Left ventricle myocardium inferior (tissue), 1 donor: ENCODE measurements around the gene FNDC3B. TPM values are rescaled to one million over a fixed set of nuclear protein-coding genes. Genes with fewer than 3 reads are reported as not detected.
A peak's percentile ranks its signal among the peaks of the same experiment; 100 is the strongest.

ENCODE experiments used
- DNase-seq: peaks from one replicate; pipeline ENCODE4 v3.0.0-alpha.2; 2020
- H3K27ac ChIP-seq: fragments of 200-600 bp; replicated peaks from 2 replicates; pipeline ENCODE4 v1.8.0; 2021
- H3K27me3 ChIP-seq: fragments of 200-600 bp; 2 replicates; pipeline ENCODE4 v1.8.0; 2021; ENCODE audit warnings: low read depth
- H3K36me3 ChIP-seq: fragments of 200-600 bp; 2 replicates; pipeline ENCODE4 v1.8.0; 2021
- H3K4me1 ChIP-seq: fragments of 200-600 bp; 2 replicates; pipeline ENCODE4 v1.8.0; 2021
- H3K4me3 ChIP-seq: fragments of 200-600 bp; 2 replicates; pipeline ENCODE4 v1.8.0; 2021; ENCODE audit warnings: mild to moderate bottlenecking, moderate library complexity
- H3K9me3 ChIP-seq: fragments of 200-600 bp; replicated peaks from 2 replicates; pipeline ENCODE4 v1.8.0; 2021
- intact Hi-C: fragments of 100-400 bp; cut with micrococcal nuclease; formaldehyde crosslinking; loops from one replicate; pipeline ENCODE4 v1.11.0; 2022
- total RNA-seq: library from RNA; stranded (reverse); fragmentation: NEBNext Ultra II Directional; extraction: Animal tissue kit (Norgen Biotek cat#: 25700); gene quantifications from one replicate; pipeline ENCODE4 v1.2.1, GENCODE V29; 2021
- TF ChIP-seq, protein P1 (sequence below): fragments of 200-600 bp; IDR thresholded peaks from 2 replicates; pipeline ENCODE4 v1.8.0; 2021; ENCODE audit warnings: antibody characterized with exemption, mild to moderate bottlenecking, borderline replicate concordance
- donor health status: DM: no; HTN: yes; CAD: no; lungs with severe emphysema.

The FNDC3B gene
- total RNA-seq, 1 donor from 2014 or later = 75.7 TPM

DNA sequence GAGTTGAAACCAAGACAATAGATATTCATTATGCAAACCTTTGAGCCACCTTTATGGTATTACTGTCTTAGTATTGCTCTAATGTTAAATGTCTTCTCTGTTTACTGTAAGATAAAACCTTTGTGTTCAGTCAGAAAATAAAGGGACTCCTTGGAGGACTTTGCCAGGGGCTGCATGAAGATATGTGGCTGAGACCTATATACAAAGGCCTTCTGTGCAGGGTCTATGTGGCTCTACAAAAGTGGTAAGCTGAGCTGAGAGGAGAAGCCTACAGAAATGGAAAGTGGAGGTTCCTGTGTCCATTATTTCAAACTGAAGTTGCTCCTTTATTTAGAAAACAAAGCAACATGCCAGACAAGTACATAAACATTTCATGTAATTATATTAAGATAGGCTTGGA is 131.5 kb downstream of the FNDC3B start:
- H3K9me3 ChIP-seq = no peaks in the 10 kb centered on the region
- DNase-seq = no peak
- H3K36me3 ChIP-seq = no peaks in the 10 kb centered on the region
- H3K27me3 ChIP-seq = no peaks in the 10 kb centered on the region
- intact Hi-C loops = no loop called here
- H3K27ac ChIP-seq = no peak overlapping the region
- H3K4me3 ChIP-seq = no peak overlapping the region
- TF ChIP-seq, protein P1, sequence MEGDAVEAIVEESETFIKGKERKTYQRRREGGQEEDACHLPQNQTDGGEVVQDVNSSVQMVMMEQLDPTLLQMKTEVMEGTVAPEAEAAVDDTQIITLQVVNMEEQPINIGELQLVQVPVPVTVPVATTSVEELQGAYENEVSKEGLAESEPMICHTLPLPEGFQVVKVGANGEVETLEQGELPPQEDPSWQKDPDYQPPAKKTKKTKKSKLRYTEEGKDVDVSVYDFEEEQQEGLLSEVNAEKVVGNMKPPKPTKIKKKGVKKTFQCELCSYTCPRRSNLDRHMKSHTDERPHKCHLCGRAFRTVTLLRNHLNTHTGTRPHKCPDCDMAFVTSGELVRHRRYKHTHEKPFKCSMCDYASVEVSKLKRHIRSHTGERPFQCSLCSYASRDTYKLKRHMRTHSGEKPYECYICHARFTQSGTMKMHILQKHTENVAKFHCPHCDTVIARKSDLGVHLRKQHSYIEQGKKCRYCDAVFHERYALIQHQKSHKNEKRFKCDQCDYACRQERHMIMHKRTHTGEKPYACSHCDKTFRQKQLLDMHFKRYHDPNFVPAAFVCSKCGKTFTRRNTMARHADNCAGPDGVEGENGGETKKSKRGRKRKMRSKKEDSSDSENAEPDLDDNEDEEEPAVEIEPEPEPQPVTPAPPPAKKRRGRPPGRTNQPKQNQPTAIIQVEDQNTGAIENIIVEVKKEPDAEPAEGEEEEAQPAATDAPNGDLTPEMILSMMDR = no peak
- peaks cover 91% of the 10 kb centered on the region for H3K4me1 ChIP-seq

DNA sequence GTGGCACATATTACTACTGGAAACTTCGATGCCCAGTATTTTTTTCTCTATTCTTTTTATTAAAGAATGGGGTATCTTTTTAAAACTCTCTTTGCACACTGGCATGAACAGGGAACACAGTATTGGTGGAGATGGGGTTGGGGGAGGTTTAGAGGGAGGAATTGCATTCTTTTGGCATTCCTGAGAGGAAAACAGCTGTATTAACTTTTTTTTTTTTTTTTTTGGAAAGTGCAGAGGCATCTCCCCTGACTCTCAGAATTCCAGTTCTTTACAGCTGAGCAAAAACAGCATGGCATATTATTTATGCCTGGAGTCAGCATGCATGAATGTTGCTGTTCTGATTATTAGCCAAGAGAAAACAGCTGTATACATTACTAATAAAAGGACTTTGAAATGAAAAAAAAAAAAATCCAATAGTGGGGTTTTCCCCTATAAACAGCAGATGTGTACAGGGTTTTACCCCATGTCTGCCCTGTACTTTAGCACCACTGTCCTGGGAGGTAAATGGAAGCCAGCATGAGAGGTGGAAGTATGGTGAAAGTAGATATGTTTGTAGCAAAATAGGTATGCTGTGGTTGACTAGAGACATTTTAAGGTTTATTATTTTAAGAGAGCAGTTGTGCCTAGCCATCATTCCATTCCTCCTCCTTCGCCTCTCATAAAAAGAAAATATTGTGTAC is 132.2 kb downstream of the FNDC3B start:
- no peak for DNase-seq
- no peaks in the 10 kb centered on the region for H3K27me3 ChIP-seq
- H3K4me1 ChIP-seq = peaks cover 98% of the 10 kb centered on the region
- no peaks in the 10 kb centered on the region for H3K9me3 ChIP-seq
- intact Hi-C loops = no loop called here
- H3K36me3 ChIP-seq = no peaks in the 10 kb centered on the region
- TF ChIP-seq, protein P1 = no peak
- H3K4me3 ChIP-seq = no peak overlapping the region
- no peak overlapping the region for H3K27ac ChIP-seq

DNA sequence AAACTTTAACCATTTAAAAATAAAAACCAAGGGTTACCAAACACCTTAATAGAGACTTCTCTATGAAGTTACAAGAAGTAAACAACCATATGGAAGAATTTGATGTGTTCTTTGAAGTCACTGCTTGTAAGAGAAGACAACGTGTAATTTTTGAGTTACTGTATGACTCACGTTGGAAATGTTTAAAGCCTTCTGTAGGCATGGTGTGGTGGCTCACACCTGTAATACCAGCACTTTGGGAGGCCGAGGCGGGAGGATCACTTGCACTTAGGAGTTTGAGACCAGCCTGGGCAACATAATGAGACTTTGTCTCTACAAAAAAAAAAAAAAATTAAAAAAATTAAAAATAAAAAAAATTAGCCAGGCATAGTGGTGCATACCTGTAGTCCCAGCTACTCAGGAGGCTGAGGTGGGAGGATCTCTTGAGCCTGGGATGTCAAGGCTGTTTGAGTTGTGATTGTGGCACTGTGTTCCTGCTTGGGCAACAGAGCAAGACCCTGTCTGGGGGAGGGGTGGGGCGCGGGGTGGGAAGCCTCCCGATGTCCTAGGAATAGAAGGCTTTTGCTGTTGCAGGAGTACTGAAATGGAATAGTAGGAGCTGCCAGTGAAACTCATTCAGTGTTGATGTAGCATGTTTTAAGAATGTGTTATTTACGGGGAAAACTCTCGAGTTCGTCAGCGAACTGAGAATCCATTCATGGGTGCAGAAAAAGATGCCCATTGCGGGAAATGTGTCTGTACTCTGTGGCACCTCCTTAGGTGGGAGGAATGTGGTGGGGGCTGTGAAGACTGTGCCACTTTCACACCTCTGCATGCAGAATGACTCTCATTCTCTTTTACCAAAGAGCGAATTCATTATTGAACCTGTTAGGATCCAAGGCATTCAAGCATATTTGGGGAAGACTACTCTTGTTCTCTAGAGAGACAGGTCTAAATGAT is 134.2 kb downstream of the FNDC3B start:
- TF ChIP-seq, protein P1 = no peak
- H3K9me3 ChIP-seq = no peaks in the 10 kb centered on the region
- peak overlapping the region; percentile 34 for H3K27ac ChIP-seq
- H3K27me3 ChIP-seq = no peaks in the 10 kb centered on the region
- no peaks in the 10 kb centered on the region for H3K36me3 ChIP-seq
- peaks cover 95% of the 10 kb centered on the region for H3K4me1 ChIP-seq
- H3K4me3 ChIP-seq = no peak overlapping the region
- no peak for DNase-seq
- intact Hi-C loops = no loop called here

DNA sequence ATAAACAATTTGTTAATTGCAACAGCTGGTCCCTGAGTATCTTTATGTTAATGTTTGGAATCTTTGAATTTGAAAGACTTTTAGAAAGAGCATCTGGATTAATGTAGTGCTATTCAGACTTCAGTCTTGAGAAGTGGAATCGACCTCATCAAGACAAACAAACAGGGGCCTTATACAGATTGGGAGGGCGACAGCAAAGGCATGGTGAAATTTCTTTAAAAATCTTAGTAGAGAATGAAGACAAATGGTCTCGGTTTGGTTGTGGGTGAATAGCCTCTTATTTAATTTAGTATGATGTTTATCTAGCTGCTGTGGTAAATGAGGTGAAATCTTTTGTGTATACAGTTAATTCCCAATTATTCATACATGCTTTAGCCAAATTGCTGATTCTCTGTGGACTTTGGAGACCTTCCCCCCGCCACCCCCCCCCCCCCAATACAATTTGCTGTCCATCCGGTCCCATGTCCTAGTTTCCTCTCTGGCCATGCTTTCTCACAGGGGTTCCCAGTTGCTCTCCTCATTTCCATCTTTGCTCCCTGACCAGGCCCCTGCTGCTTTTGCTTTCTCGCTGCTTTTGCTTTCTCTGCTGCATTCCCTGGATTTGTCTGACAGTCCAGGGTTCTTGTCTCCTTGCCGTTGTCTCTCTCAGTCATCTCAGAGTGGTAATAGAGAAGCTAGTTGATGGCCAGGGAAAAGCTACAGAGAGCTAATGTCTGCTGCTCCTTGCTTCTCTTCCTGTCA is 135.3 kb downstream of the FNDC3B start:
- intact Hi-C loops = no loop called here
- Histone ChIP-seq H3K4me3 (no peak overlapping the region), H3K27me3 (no peaks in the 10 kb centered on the region), H3K4me1 (peaks cover 84% of the 10 kb centered on the region), H3K36me3 (no peaks in the 10 kb centered on the region), H3K9me3 (no peaks in the 10 kb centered on the region), H3K27ac (peak overlapping the region; percentile 62)
- DNase-seq = no peak
- TF ChIP-seq, protein P1 = no peak

DNA sequence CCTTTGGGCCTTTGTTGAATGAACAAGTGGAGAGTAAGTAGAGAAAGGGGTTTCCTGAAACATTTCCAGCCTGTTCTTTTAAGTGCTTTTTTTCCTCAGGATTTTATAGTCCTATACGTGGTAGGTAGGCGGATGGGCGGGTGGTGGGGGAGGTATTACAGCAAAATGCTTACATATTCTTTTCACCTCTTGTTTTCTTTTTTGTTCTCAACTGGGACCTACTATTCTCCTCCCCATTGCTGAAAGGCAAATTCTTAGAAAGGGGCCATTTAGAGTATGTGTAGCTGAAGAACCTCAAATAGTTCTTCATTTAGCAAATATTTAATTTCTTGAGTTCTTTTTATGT is 135.8 kb downstream of the FNDC3B start:
- peaks cover 84% of the 10 kb centered on the region for H3K4me1 ChIP-seq
- peak overlapping the region; percentile 62 for H3K27ac ChIP-seq
- H3K36me3 ChIP-seq = no peaks in the 10 kb centered on the region
- no peaks in the 10 kb centered on the region for H3K27me3 ChIP-seq
- intact Hi-C loops = no loop called here
- no peak overlapping the region for H3K4me3 ChIP-seq
- TF ChIP-seq, protein P1 = no peak
- H3K9me3 ChIP-seq = no peaks in the 10 kb centered on the region
- no peak for DNase-seq
